Ovary (tissue), 9 donors: ENCODE data around the gene DNHD1. TPM values are rescaled to one million over a fixed set of nuclear protein-coding genes. Genes with fewer than 3 reads are reported as not detected.

ENCODE experiments used
- DNase-seq, 5 donors: peaks; one replicate each; pipeline ENCODE4 v3.0.0-alpha.2; 2019 to 2020
- H3K27ac ChIP-seq, 2 donors: fragments of 200-600 bp; one replicate each; pipeline versions ENCODE4 v1.5.1 to v1.8.0; 2019 to 2022
- H3K27me3 ChIP-seq: fragments of 200-600 bp; one replicate; pipeline ENCODE4 v1.8.0; 2022
- H3K36me3 ChIP-seq: fragments of 200-600 bp; sonication (generic); one replicate; pipeline ENCODE4 v1.5.1; 2019
- H3K4me1 ChIP-seq: one replicate; pipeline ENCODE4 v1.8.1; 2013; ENCODE audit warnings: mild to moderate bottlenecking, moderate library complexity; ENCODE audit not compliant: insufficient read depth
- H3K4me3 ChIP-seq: fragments of 200-600 bp; sonication (generic); one replicate; pipeline ENCODE4 v1.5.1; 2017
- H3K9me3 ChIP-seq, 2 donors: fragments of 200-600 bp in 1 of 2; sonication (generic) in 1 of 2; one replicate each; pipeline versions ENCODE4 v1.5.1 to v1.8.1; 2013 to 2019; ENCODE audit warnings: mild to moderate bottlenecking in 1 of 2, moderate library complexity in 1 of 2
- EP300 ChIP-seq: sonication (generic); formaldehyde crosslinking; IDR thresholded peaks from one replicate; pipeline ENCODE4 v1.6.1; 2017; ENCODE audit warnings: antibody characterized with exemption
- POLR2A ChIP-seq: fragments of 450-650 bp; IDR thresholded peaks from one replicate; pipeline ENCODE4 v1.6.1; 2017; ENCODE audit warnings: antibody characterized with exemption, mild to moderate bottlenecking, moderate library complexity
- WGBS, 3 donors: extraction: QIAGEN DNeasy Blood & Tissue Kit in 1 of 3; methylation state at CpG; one replicate each; pipeline versions ENCODE4 v1.1.5 to v1.1.7; 2013 to 2017; 5-methylcytosine and 5-hydroxymethylcytosine counted together
- intact Hi-C, 4 donors: fragments of 100-400 bp; cut with DNase I; formaldehyde crosslinking; loops; one replicate each; pipeline versions ENCODE4 v1.11.0 to v1.15.1; 2022 to 2023
- polyA plus RNA-seq, 2 donors: library from polyadenylated mRNA; stranded (reverse); fragments of 200-250 nt in 1 of 2; fragments of 350-450 nt in 1 of 2; fragmentation: Illumina TruSeq in 1 of 2; extraction: RNeasy Lipid Tissue Mini Kit (QIAGEN cat#74804) in 1 of 2; gene quantifications; one replicate each; pipeline ENCODE4 v1.2.3, GENCODE V29; 2013 to 2014
- total RNA-seq, 7 donors: library from RNA; depleted of rRNA in 2 of 7; stranded (reverse); fragments of >200 nt in 2 of 7; fragmentation: NEBNext Ultra II Directional in 3 of 7; extraction: Animal tissue kit (Norgen Biotek cat#: 25700) in 3 of 7; gene quantifications; one replicate each; pipeline versions ENCODE4 v1.1.0 to v1.2.4, GENCODE V29; 2016 to 2023
- TF ChIP-seq, protein P1 (sequence below), 3 donors: fragments of 450-650 bp in 2 of 3; fragments of 200-600 bp in 1 of 3; IDR thresholded peaks; one replicate each; pipeline versions ENCODE4 v1.5.1 to v1.8.0; 2016 to 2022; ENCODE audit warnings: antibody characterized with exemption in 3 of 3, mild to moderate bottlenecking in 1 of 3
- donor health status: DM: no; HTN: no; CAD: no; lungs with moderate emphysema.
- donor health status: DM: no; HTN: no; CAD: no.
- donor health status: Bipolar disorder and iron deficiency.
- donor health status: DM: yes; HTN: yes; CAD: no.
- donor health status: DM: no; HTN: no; CAD: no.
- donor health status: DM: yes; HTN: yes; CAD: no.

The DNHD1 gene
- total and polyA plus RNA-seq, 9 donors, result 4.0 to 27.6 (median 9.2) TPM

DNA sequence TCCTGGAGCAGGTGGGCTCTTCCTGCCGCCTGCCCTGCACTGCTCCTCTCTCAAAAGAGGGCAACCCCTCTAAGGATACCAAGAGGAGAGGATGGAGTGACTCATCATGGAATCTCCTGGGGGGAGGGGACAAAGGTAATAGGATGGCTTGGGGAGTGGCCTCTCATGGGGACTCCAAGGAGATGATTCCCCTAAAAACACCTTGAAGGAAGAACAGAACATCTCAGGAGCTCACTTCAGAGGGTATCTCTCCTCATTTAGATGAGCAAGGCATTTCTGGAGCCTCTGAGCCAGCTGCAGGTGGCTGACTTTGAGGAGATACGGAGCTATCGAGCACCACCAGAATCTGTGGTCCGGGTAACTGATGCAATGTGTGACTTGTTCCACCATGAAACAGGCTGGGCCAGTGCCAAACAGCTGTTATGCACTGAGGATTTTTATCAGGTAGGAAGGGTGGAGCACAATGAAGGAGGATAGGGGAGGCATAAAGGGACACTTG lies 66.1 kb downstream of the DNHD1 start:
- intact Hi-C loops, result no loop called here
- Histone ChIP-seq H3K36me3 (no peaks in the 10 kb centered on the region), H3K27me3 (no peaks in the 10 kb centered on the region), H3K4me1 (no peaks in the 10 kb centered on the region), H3K27ac (no peak overlapping the region), H3K4me3 (no peak overlapping the region), H3K9me3 (no peaks in the 10 kb centered on the region)
- 88 to 93% (median 89%) methylated on average over 4 of the region's 4 CpGs for WGBS, 3 donors
- TF ChIP-seq EP300, result no peak
- no peak for TF ChIP-seq POLR2A
- TF ChIP-seq, protein P1, sequence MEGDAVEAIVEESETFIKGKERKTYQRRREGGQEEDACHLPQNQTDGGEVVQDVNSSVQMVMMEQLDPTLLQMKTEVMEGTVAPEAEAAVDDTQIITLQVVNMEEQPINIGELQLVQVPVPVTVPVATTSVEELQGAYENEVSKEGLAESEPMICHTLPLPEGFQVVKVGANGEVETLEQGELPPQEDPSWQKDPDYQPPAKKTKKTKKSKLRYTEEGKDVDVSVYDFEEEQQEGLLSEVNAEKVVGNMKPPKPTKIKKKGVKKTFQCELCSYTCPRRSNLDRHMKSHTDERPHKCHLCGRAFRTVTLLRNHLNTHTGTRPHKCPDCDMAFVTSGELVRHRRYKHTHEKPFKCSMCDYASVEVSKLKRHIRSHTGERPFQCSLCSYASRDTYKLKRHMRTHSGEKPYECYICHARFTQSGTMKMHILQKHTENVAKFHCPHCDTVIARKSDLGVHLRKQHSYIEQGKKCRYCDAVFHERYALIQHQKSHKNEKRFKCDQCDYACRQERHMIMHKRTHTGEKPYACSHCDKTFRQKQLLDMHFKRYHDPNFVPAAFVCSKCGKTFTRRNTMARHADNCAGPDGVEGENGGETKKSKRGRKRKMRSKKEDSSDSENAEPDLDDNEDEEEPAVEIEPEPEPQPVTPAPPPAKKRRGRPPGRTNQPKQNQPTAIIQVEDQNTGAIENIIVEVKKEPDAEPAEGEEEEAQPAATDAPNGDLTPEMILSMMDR (IDR thresholded peaks at IDR 0.05), result no peak
- no peak for DNase-seq

- Histone ChIP-seq H3K4me1 (peaks cover 2% of the 10 kb centered on the region), H3K4me3 (no peak overlapping the region), H3K9me3 (no peaks in the 10 kb centered on the region), H3K27ac (no peak overlapping the region), H3K27me3 (no peaks in the 10 kb centered on the region), H3K36me3 (no peaks in the 10 kb centered on the region)
- no peak for DNase-seq
- TF ChIP-seq EP300, result no peak
- TF ChIP-seq POLR2A, result no peak
- TF ChIP-seq, protein P1 (IDR thresholded peaks at IDR 0.05), result no peak
- intact Hi-C loops, result no loop called here
- 77 to 82% (median 77%) methylated on average over 10 of the region's 10 CpGs for WGBS, 3 donors
Observed at GRCh38 chr11:6563667-6564066, 66.6 kb downstream of the DNHD1 start.

DNA sequence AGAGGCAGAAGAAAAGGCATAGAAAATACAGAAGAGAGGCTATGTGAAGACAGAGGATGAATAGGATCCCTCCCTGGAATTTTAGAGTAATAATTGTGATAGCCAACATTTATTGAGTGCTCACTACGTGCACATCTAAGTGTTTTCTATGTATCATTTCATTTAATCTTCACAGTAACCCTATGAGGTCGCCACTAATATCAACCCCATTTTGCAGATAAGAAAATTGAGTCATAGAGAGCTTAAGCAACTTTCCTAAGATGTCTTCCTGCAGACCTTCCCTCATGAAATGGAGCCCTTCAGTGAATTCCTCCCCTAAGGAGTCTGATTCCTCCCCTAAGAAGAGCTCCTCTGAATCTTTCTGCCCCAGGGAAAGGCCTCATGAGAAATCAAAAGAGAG lies 68.2 kb downstream of the DNHD1 start:
- peaks cover 3% of the 10 kb centered on the region for H3K4me1 ChIP-seq
- H3K36me3 ChIP-seq, result no peaks in the 10 kb centered on the region

DNA sequence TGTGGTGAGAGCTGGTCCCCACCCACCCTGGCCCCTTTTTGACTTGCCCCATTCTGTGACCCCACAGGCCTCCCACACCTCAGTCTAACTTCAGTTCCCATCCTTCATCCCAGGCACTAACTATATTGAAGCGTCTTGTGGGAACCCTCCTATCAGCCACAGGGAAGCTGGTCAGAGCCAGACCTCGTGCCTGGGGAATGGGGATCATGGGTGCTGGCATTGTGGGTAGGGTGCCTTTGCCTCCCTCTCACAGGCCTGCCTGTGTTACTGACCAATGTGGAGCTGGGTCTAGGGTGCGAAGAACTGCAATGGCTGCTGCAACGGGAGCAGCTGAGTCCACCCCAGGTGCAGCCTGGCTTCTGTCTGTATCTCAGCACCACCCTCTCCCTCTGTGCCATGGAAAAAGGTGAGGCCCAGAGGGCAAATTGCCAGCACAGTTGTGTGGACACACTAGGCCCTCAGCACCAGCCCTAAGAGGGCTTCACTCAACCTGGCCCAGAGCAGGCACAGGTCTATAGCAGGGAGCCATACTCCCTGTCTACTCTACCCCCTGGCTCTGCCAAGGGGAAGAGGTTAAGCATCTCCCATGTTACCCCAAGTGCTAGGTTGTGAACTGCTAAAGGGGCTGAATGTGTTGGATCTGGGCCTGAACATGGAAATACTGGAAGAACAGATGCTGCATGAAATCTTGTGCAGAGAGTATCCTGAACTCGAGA lies 69.1 kb downstream of the DNHD1 start:
- H3K36me3 ChIP-seq, result no peaks in the 10 kb centered on the region
- WGBS, 3 donors, result 83 to 87% (median 85%) methylated on average over 5 of the region's 5 CpGs
- DNase-seq, result no peak
- TF ChIP-seq EP300 (no peak), POLR2A (no peak)
- TF ChIP-seq, protein P1 (IDR thresholded peaks at IDR 0.05), result no peak
- no peaks in the 10 kb centered on the region for H3K9me3 ChIP-seq
- H3K4me3 ChIP-seq, result no peak overlapping the region
- H3K27ac ChIP-seq, result no peak overlapping the region
- no peaks in the 10 kb centered on the region for H3K27me3 ChIP-seq
- H3K4me1 ChIP-seq, result peaks cover 3% of the 10 kb centered on the region
- intact Hi-C loops, result no loop called here

More for the DNA sequence above, 68.2 kb downstream of the DNHD1 start:
- Histone ChIP-seq H3K4me3 (no peak overlapping the region), H3K27ac (no peak overlapping the region), H3K9me3 (no peaks in the 10 kb centered on the region), H3K27me3 (no peaks in the 10 kb centered on the region)
- no peak for DNase-seq
- TF ChIP-seq POLR2A (no peak), EP300 (no peak)
- TF ChIP-seq, protein P1 (IDR thresholded peaks at IDR 0.05), result no peak
- WGBS, 3 donors, result 68 to 89% (median 89%) methylated on average over 2 of the region's 2 CpGs
- intact Hi-C loops, result no loop called here
